Measurements from ENCODE around the gene PSMA8.

GRCh38 chr18:26205318-26205717 lies 71.6 kb downstream of the PSMA8 start:
- TF ChIP-seq EZH2 (IDR thresholded peaks at IDR 0.05), result no peak
- no peak for TF ChIP-seq CTCF (IDR thresholded peaks at IDR 0.05)
- no peak for TF ChIP-seq EZH2phosphoT487 (IDR thresholded peaks at IDR 0.05)
